Hematopoietic multipotent progenitor cell treated with erythropoietin and hydrocortisone succinate and interleukin-3 and kit ligand, for 4 days (in vitro differentiated cells): ENCODE measurements around the gene SELENON.
A peak's percentile ranks its signal among the peaks of the same experiment; 100 is the strongest.

Experiments used
- DNase-seq: peaks from one replicate; pipeline ENCODE4 v3.0.0-alpha.2; 2015

SELENON gene

DNA sequence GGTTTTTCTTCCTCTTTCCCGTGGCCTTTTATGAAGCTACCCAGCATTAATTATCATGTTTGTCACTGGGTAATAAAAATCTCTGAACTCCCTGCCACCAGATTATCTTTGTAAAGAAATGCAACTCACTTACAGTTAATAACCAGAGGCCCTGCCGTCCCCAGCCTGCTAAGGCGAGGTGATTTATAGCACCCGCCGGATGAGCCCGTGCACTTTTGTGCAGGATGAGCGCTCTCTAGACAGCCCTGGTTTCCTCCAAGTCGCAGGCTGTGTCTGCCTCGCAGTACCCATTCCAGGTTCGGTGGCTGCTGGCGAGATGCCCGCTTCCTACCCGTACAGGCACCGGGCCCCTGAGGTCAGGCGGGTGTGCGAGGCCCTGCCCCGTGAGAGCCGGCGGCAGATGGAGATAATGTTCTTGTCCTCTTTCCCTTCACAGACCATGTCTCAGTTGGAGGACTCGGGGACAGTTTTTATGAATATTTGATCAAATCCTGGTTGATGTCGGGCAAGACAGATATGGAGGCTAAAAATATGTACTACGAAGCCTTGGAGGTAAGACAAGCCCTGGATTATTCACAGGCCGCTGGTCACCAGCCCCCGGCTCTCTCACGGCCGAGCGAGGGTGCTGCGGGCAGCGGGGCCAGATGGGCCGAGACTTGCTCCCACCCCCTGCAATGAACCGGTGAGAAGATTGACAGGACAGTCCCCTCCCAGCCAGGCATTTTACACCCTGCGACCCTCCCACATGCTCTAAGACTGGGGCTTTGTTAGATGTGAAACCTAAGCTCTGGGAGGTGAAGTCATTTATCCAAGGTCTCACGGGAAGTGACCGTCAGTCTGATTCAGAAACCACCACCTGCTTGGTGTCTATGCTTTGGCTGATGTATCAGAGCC lies 28.5 kb upstream of the SELENON start:
- peak; percentile 84 for DNase-seq

DNA sequence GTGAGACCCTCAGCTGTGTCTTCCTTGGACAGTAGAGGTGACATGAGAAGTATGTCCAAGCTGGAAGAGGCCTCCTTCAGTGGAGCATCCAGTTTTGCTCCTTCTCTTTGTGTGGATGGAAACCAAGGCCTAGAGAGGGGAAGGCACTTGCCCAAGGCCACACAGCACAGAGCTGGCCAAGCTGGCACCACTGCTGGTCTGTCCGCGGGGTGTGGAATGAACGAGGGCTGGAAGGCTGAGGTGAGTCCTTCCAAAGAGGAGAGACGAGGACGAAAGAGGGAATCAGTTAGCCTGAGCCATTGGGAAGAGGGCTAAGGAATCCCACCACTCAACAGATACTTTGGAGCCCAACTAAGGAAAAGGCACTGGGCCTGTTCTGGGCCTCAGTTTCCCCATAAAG lies 27.8 kb upstream of the SELENON start:
- DNase-seq = no peak

DNA sequence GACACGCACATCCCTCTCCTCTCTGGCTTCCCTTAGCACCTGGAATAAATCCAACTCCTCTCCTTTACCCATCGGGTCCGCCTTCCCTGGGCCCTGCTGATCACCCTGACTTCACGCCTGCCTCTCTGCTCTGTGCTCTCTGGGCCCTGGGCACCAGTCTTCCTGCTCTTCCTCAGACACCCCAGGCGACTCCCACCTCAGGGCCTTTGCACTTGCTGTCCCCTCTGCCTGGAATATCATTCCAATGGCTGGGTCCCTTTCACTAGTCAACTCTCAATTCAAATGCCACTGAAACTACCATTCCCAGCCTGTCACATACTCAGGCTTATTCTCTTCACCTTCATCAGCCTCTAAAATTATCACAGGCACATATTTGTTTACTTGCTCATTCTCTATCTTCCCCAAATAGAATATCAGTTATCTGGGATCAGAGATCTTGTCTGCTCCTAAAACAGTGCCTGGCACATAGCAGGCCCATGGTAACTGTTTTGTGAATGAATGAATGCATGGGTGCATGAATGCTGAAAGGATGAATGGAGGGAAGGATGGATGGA lies 27.2 kb upstream of the SELENON start:
- DNase-seq = no peak

DNA sequence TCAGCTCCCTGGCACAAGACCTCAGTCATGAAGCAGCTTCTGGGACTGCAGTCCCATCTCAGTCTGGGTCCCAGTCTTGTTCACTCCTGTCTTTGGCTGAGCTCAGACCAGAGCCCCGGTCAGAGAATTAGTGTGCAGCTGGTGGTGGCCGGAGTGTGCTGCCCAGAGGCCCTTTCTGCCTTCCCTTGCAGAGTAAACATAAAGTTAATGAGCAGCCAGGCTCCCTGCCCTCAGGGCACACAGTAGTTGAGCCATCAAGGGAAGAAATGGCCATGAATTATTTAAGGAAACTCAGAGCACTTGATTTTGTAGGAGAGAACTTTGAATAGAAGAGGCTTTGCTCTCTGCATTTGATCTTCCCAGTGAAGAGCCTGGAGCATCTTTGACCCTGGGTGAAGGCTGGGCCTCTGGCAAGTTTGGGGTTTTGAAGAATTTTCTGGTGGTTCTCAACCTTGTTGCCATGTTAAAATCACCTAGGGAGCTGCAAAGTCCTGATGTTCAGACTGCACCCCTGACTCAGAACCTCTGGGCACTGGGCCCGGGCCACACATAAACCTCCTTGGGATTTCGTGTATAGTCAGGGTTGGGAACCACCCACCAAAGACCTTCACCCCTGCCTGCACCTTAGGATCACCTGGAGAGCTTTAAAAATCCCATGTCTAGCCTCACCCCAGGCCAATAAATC lies 26.4 kb upstream of the SELENON start:
- no peak for DNase-seq

DNA sequence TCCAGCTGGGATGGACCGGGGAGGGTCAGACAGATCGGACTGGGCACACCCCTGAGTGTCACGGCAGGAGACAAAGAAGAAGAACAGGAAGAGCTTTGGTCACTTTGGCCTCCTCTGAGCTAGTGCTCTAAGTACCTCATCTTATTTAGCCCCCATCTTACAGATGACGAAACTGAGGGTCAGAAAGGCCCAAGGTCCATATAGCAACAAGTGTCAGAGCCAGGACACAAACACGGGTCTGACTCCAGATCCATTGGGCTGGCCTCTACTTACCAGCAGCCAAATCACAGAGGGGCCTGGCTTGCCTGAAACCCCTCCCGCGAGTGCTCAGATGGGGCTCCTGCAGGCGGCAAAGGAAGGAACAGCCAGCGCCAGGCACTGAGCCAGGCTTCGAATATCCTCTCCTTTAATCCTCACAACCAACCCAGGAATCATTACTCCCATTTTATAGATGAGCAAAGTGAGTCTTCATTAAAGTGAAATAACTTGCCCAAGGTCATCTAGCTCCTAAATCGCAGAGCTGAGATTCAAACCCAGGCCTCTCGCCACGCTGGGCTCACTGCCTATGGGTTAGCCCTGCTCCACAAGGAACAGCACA lies 25.7 kb upstream of the SELENON start:
- no peak for DNase-seq

DNA sequence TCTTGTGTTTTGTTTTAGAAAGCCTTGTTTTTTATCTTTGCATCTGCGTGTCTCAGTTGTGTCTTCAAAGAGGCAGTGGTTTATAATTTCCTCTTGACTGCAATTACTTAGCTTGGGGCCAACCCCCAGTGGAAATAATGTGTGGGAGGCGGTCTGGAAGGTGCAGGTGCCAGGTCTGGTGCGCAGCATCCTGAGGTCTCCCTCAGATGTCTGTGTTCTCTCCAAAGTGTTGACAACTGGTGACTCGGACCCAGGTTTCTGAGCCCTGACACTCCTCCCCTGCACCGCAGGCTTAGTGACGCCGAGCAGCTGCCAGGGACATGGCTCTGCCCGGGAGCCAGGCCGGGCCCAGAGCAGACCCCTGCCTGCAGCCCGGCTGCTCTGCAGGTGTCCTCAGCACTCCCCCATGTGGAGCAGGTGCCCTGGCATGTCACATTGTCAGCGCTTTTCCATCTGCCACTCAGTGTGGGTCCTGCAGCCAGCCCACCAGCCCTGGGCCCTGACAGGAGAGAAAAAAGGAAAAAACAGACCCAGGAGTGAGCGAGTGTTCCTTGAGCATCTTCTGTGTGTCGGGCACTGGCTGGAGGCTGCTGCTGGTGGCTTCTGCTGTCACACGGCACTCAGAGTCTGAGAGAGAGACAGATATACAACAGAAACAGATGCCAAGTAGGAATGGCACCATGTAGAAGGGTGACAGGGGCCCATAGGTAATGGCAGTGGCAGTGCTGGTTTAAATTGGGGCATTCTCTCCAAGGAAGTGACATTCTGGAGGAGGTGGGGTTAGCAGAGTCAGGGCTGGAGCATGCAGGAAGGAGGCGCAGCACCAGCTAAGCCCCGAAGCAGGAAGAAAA lies 24.8 kb upstream of the SELENON start:
- peak; percentile 45 for DNase-seq

DNA sequence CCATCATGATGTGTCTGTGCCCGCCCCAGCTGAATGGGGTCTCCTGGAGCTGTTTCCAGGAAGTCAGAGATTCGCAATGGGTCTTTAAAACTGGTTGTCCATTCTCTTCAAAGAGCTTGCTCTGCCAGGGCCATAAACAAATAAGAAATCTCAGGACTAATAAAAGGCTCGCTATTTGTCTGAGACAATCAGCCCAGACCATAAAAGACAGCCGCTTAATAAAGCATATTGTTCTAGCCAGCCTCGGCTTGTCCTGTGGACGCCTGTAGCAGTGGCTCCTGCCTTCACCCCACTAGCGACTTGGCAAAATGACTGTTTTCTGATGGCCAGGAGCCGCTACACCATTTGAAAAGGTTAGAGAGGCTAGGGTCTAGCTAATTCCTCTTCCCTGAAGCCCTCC lies 20.6 kb upstream of the SELENON start:
- DNase-seq = no peak

DNA sequence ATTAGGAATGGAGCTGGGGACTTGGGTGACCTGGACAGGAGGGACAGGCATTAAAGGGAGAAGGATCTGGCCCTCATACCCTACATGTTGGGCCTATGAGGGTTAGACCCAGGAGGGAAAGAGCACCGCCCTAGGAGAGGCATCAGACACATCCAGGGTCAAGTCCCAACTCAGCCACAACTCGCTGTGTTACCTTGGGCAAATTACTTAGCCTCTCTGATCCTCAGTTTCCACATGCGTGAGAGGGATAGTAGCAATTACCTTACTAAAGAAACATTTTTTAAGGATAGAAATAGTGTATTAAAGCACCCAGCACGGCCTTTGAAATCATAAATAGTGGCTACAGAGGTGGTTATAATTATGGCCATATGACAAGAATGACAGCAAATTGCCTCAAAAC lies 20.1 kb upstream of the SELENON start:
- DNase-seq = no peak

DNA sequence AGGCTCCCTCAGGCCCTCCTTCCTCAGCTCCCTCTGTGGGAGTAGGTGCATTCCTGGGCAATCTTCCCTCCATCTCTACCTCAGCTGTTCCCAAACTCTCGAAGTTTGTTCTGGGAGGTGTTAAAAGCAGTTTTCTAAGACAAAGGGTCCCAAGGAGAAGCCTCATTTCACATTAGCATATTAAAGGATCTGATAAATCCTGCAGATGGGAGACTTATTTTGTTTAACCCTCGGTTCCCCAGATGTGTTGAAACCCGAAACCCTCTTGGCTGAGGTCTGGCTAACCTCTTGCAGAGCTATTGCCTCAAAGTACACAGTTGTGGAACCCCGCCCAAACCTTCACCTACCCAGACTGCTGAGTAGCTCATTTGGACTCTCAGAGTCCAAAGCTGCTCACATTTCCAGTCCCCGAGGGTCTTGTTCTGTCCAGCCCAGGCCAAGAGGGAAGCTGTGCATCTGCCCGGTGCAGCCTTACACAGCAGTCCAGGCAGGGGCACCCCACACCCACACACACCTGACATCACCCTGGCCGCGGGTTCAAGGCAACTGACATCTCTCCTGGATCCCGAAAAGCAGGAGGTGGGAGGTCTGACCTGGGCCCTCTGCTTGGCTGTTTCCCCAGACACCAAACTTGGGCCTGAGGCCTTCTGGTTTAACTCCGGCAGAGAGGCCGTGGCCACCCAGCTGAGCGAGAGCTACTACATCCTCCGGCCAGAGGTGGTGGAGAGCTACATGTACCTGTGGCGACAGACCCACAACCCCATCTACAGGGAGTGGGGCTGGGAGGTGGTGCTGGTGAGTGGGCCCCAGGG lies 19.5 kb upstream of the SELENON start:
- DNase-seq = no peak

DNA sequence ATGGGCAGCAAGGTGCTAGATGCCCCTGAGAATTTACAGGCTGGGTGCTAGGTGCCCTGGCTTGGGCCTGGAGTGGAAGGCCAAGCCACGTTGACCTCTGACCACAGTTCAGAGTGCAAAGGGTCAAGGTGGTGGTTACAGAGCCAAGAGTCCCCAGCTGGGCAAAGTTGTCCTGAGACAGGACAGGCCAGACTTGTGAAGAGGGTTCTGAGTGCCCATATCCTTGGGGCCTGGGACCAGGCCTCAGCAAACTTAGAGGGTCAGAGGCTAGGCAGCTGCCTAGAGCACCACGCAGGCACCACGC lies 18.9 kb upstream of the SELENON start:
- DNase-seq = no peak

DNA sequence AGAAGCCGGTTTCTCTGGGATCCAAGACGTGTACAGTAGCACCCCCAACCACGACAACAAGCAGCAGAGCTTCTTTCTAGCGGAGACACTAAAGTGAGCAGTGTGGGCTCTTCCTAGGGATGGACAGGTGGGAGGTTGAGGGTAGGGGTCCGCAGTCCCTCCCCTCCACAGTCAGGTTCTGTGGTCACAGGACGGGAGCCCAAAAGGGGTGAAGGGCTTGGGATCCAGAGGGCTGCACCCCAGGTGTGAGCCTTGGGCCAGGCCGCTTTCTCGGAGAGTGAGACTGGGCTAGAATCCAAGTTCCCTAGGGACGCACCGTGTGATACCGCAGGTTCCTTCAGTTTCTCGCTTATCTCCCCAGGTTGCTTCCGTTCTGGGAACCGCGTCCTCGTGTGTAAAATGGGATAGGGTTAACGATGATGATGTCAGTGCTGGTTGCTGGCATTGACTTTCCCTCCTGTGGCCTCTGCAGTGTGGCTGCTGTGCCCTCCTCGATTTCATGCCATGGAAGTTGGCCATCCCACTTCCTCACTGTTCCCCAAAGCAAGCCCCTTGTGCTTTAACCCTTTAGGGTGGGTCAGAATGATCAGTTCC lies 17.3 kb upstream of the SELENON start:
- peak; percentile 41 for DNase-seq

DNA sequence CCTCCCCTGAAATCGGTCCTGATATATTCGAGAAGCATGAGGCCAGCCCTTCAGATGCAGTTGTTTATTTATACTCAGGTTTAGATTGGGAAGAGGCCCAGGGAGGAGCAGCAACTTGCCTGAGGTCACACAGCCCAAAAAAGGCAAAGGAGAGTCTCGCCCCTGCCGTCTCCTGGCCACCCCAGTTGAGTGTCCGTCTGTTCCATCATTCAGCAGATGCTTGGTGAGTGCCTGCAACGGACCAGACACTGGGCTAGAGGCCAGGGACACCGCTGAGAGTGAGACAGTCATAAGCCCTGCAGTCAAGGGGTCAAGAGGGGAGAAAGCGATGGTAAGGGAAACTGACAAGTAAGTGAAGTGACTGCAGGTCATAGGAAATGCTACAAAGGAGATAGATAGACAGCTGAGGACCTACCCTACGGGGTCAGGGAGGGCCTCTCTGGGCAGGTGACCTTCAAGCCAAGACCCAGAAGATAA lies 15.4 kb upstream of the SELENON start:
- DNase-seq = no peak

DNA sequence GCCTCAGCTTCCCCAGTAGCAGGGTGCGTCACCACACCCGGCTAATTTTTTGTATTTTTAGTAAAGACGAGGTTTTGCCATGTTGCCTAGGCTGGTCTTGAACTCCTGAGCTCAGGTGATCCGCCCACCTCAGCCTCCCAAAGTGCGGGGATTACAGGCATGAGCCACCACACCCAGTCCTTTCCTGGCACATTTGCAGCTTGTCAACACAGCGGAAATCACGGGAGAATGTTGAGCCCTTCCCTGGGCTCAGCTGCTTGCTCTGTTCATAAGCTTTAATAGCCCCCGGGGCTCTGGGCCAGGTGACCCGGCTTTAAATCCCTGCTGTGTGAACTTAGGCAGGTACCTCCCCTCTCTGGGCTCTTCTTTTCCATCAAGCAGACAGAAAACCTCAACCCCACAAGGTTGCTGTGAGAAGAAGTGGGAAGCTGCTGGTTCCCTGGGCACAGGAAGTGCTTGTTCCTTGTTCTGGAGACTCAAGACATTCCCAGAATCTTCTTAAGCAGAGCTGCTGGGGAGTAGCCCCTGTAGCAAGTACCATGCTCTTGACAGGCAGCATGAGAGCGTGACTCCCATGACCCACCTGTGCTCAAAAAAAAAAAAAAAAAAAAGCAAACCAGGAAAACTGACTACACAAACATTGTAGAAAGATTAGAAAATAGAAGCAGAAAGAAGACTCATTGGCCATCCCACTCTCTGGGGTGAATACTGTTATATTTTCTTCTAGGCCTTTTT lies 14.5 kb upstream of the SELENON start:
- DNase-seq = no peak

DNA sequence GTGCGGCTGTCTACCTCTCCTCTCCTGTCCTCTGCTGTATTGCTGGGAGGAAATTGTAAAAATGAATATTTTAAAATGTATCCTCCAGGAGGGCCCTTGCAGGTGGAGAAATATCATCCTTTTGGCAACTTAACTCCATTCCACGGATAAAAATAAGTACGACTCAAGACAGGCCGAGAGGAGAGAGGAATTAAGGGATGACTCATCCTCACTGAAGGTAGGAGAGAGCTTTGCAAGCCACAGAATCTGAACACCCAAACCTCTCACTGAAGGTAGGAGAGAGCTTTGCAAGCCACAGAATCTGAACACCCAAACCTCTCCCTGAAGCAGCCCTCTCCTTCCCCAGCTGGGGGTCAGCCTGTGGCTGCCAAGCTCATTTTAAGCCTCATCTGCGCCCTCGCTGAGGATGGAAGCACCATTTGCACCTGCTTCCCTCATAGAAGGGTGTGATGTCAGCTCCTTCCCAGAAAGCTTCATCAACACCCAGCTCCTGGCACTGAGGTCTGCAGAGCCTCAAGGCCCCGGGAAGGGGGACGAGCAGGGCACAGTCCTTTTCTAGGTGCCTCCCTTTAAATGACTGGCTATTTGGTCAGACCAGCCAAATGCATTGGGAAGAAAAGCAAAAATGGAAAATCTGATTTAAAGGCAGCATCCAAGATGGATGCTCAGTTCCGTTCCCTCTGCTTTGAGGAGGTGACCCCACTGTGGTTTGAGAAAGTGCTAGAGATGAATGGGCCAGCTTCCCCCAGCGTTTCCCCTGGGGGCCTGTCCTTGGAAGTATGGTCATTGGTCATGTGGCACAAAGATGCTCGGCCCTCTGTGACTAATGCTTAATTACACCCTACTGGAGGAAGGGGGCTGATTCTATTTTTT lies 12.9 kb upstream of the SELENON start:
- no peak for DNase-seq

DNA sequence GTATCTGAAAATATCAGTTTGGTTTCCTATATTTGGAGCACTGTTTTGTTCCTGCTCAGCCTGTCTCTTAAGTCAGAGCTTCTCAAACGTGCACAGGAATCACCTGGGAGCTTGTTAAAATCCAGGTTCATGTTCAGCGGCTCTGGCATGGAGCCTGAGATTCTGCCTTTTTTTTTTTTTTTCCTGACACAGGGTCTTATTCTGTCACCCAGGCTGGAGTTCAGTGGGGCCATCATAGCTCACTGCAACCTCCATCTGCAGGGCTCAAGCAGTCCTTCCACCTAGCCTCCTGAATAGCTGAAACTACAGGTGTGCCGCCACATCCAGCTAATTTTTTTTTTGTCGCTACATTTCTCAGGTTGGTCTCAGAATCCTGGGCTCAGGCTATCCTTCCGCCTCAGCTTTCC lies 12.2 kb upstream of the SELENON start:
- no peak for DNase-seq

DNA sequence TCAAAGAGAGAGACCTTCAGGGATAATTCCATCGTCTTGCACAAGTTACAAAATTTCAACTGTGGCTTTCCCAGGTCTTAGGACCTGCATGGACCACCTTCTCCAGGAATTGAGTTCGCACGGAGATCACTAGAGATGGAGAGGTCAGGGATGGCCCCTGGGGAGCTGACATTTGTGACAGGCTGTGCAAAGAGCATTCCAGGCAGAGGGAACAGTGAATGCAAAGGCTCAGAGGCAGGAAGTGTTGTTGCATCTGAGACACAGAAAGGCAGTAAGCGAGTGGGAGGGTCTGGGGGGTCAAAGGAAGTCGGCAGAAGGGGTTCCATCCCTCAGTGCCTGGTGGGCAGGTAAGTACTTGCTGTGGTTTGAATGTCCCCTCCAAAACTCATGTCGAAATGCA lies 9.5 kb upstream of the SELENON start:
- DNase-seq = no peak

DNA sequence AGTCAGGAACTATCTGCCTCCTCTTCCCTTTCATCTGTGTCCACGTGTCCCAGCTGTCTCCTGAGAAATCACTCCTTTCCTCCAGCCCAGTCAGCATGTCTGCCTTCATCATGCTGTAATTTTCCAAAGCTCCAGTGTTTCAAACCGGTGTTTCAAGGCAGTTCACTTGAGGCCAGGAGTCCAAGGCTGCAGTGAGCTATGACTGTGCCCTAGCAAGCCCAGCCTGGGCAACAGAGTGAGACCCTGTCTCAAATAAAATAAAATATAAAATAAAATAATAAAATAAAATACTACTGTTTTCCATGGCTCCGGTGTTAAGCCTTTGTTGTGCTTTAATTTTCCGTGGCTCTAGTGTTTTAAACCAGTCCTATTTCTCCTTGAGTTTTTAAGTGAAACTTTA lies 7.9 kb upstream of the SELENON start:
- no peak for DNase-seq

DNA sequence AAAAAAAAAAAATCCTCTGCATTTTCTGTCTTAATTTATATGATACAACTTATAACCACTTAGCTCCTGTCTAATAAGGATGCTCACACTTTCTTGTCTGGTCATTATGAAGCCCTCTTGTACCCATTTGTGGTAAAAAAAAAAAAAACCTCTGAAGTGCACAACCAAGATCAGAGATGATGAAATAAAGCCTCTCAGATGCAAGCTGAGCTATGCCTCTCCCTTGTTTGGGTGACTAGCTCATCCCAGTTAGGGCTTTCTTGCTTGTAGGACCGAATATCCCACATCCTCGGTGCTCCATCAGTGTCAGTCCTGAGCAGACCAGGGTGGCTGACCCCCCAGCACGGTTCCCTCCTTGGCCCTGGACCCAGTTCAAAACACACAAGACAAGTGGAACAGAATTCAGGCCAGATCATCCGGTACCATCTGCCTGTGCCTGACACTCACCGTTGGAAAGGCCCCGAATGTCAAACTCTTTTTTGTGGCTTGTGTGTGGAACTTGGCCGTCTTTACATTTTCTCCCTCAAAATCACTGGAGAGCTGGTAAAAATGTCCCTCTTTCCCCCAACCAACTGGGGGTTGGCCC lies 6.3 kb upstream of the SELENON start:
- DNase-seq = no peak

DNA sequence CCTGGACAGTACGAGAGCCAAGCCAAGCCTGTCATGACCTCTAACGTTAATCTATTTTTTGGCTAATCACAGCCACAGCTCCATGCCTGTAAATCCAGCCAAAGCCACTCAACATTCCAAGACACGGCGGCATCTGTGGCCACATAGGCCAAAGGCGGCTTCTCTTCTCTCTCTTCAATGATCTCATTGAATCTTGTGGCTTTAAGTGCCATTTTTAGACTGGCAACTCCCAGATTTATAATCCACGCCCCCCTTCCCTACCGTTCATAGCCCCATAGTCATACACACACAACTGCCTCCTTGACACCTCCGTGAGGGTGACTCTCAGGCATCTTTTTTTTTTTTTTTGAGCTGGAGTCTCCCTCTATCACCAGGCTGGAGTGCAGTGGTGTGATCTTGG lies 5.7 kb upstream of the SELENON start:
- no peak for DNase-seq
